Endothelial cell (in vitro differentiated cells): Measurements from ENCODE around the gene SPC24. TPM values are rescaled to one million over a fixed set of nuclear protein-coding genes. Genes with fewer than 3 reads are reported as not detected.

Experiments
- DNase-seq: peaks from one replicate; pipeline ENCODE4 v3.0.0; 2021; ENCODE audit warnings: low spot score
- H3K27ac Mint-ChIP-seq: one replicate; pipeline ENCODE4 v1.8.0; 2021; ENCODE audit warnings: mixed read lengths, inconsistent platforms; ENCODE audit not compliant: unreplicated experiment
- H3K27me3 Mint-ChIP-seq: one replicate; pipeline ENCODE4 v1.8.0; 2021; ENCODE audit warnings: mild to moderate bottlenecking, moderate library complexity, mixed read lengths, inconsistent platforms; ENCODE audit not compliant: unreplicated experiment
- H3K36me3 Mint-ChIP-seq: one replicate; pipeline ENCODE4 v1.8.0; 2021; ENCODE audit warnings: mild to moderate bottlenecking, low read depth, mixed read lengths, inconsistent platforms; ENCODE audit not compliant: unreplicated experiment
- H3K4me1 Mint-ChIP-seq: one replicate; pipeline ENCODE4 v1.8.0; 2021; ENCODE audit warnings: mild to moderate bottlenecking, mixed read lengths, inconsistent platforms; ENCODE audit not compliant: unreplicated experiment
- H3K4me3 Mint-ChIP-seq: one replicate; pipeline ENCODE4 v1.8.0; 2021; ENCODE audit warnings: mild to moderate bottlenecking, mixed read lengths, inconsistent platforms; ENCODE audit not compliant: unreplicated experiment
- H3K9me3 Mint-ChIP-seq: one replicate; pipeline ENCODE4 v1.8.0; 2021; ENCODE audit warnings: mixed read lengths, inconsistent platforms; ENCODE audit not compliant: unreplicated experiment
- total RNA-seq: library from RNA; stranded (reverse); fragmentation: NEBNext Ultra II Directional; extraction: Animal tissue kit (Norgen Biotek cat#: 25700); gene quantifications from one replicate; pipeline ENCODE4 v1.2.1, GENCODE V29; 2021; ENCODE audit not compliant: unreplicated experiment
- TF ChIP-seq, protein P1 (sequence below): fragments of 200-600 bp; sonication (generic); IDR thresholded peaks from one replicate; pipeline ENCODE4 v1.5.0; 2021; ENCODE audit warnings: antibody characterized with exemption; ENCODE audit not compliant: unreplicated experiment

Gene SPC24
- total RNA-seq, 1 donor from 2014 or later: 17.0 TPM

DNA sequence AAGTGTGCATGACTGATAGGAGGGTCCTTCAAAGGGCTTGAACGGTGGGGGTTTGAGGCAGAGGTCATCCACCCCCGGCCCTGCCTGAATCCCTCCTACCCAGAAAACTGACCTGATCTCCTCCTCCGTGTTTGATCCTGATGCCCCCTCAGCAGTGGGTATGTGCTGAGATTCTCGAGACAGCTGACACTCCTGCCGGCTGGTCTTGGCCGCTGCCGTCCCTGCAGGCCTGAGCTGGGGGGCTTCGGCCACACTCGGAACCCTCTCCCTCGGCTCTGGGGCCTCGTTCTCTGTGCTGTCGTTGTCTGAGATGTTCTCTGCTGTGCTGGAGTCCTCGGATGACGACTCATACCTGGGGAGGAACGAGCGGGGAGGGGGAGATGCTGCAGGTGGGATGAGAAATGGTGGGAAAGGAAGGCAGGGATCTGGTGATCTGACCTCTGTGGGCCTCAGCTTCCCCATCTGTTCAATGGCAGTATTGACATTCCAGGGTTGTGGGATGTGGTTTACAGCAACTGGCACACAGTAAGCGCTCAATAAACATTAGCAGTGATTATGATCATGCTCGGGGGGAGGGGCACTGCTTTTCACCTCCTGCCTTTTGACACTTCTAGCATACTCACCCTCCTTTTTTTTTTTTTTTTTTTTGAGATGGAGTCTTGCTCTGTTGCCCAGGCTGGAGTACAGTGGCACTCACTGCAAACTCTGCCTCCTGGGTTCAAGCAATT is 21.0 kb upstream of the SPC24 start:
- peak overlapping the region; percentile 49 for H3K4me3 Mint-ChIP-seq
- no peaks in the 10 kb centered on the region for H3K9me3 Mint-ChIP-seq
- H3K27ac Mint-ChIP-seq: no peak overlapping the region
- no peak for DNase-seq
- peaks cover 11% of the 10 kb centered on the region for H3K4me1 Mint-ChIP-seq
- TF ChIP-seq, protein P1, sequence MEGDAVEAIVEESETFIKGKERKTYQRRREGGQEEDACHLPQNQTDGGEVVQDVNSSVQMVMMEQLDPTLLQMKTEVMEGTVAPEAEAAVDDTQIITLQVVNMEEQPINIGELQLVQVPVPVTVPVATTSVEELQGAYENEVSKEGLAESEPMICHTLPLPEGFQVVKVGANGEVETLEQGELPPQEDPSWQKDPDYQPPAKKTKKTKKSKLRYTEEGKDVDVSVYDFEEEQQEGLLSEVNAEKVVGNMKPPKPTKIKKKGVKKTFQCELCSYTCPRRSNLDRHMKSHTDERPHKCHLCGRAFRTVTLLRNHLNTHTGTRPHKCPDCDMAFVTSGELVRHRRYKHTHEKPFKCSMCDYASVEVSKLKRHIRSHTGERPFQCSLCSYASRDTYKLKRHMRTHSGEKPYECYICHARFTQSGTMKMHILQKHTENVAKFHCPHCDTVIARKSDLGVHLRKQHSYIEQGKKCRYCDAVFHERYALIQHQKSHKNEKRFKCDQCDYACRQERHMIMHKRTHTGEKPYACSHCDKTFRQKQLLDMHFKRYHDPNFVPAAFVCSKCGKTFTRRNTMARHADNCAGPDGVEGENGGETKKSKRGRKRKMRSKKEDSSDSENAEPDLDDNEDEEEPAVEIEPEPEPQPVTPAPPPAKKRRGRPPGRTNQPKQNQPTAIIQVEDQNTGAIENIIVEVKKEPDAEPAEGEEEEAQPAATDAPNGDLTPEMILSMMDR: no peak
- peaks cover 5% of the 10 kb centered on the region for H3K27me3 Mint-ChIP-seq
- peaks cover 41% of the 10 kb centered on the region for H3K36me3 Mint-ChIP-seq

DNA sequence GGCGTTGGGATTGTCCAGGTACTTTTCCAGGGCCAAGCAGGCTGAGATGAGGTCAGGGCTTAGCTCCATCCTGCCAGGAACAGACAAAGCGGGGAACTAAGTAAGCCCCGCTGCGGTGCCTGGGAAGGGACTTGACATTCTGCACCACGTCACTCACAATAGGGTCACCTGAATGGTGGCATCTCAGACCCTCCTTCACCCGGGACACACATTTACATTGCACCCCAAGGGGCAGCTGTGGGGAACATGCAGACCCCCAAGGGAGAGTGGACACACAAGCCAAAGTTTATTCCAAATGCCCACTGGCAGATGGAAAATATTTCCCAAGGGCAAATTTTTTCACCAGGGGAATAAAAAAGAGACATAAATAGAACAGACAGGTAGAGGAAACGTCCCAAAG is 20.3 kb upstream of the SPC24 start:
- H3K36me3 Mint-ChIP-seq: peaks cover 36% of the 10 kb centered on the region
- H3K4me3 Mint-ChIP-seq: peak overlapping the region; percentile 49
- no peaks in the 10 kb centered on the region for H3K9me3 Mint-ChIP-seq
- peak overlapping the region; percentile 26 for H3K27ac Mint-ChIP-seq
- no peak for DNase-seq
- TF ChIP-seq, protein P1: no peak
- peaks cover 5% of the 10 kb centered on the region for H3K27me3 Mint-ChIP-seq
- peaks cover 11% of the 10 kb centered on the region for H3K4me1 Mint-ChIP-seq

DNA sequence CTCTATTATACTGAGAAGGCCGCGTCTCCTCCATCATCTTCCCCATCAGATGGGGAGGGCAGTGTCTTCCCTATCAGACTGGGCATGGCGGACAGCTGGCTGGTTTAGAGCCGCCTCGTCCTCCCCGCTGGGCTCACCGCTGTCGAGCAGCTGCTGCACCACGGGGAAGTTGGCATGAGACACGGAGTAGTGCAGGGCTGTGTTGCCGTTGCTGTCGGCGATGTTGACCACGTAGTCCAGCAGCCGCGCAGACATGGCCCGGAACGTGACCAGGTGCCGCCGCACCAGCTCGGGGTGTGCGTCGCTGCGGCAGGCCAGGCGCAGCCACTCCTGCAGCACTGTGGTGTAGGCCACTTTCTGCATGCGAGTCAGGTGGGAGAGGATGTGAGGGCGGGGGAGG is 18.8 kb upstream of the SPC24 start:
- Mint-ChIP-seq H3K4me1 (no peaks in the 10 kb centered on the region), H3K27ac (no peak overlapping the region), H3K9me3 (no peaks in the 10 kb centered on the region), H3K36me3 (peaks cover 40% of the 10 kb centered on the region), H3K27me3 (peaks cover 7% of the 10 kb centered on the region), H3K4me3 (no peak overlapping the region)
- DNase-seq: no peak
- TF ChIP-seq, protein P1: no peak

DNA sequence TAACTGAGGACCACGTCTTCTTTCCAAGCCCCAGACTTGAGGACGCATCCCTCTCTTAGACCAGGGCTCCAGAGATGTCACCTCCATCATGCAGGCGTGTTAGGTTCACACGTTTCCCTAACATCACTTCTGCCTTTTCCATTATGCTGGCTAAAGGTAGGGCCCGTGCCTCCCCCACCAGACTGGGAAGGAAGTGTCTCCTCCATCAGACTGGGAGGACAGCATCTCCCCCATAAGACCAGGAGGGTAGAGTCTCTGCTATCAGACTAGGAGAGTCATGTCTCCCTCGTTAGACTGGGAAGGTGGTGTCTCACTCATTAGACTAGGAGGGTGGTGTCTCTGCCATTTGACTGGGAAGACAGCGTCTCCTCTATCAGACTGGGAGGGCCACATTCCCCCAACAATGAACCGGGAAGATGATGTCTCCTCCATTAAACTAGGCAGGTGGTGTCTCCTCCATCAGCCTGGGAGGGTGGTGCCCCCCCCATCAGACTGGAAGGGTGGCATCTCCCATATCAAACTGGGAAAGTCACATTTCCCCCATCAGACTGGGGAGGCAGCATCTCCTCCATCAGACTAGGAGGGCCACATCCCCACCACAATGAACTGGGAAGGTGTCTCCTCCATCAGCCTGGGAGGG is 18.1 kb upstream of the SPC24 start:
- H3K9me3 Mint-ChIP-seq: no peaks in the 10 kb centered on the region
- H3K36me3 Mint-ChIP-seq: peaks cover 41% of the 10 kb centered on the region
- TF ChIP-seq, protein P1: no peak
- H3K27ac Mint-ChIP-seq: peak overlapping the region; percentile 48
- no peaks in the 10 kb centered on the region for H3K4me1 Mint-ChIP-seq
- H3K27me3 Mint-ChIP-seq: peaks cover 7% of the 10 kb centered on the region
- DNase-seq: no peak
- H3K4me3 Mint-ChIP-seq: peak overlapping the region; percentile 57

DNA sequence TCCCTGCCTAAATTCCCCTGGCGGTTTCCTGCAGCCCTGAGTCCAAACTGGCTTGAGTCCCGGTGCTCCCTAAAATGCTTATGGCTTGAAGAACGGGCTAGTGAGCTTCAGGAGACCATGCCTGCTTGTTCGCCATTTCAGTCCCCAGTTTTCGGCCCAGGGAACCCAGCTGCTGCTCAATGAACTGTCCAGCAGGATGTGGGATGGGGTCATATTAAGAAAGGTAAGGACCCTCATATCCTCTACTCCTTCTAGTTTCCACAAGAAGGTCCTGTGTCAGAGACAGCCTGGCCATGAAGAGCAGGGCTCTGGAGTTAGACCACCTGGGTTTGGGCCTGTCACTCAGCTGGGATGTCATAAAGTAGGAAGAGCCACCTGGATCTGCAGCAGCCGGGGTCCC is 17.0 kb upstream of the SPC24 start:
- Mint-ChIP-seq H3K9me3 (no peaks in the 10 kb centered on the region), H3K4me3 (no peak overlapping the region), H3K36me3 (peaks cover 47% of the 10 kb centered on the region), H3K27me3 (peaks cover 4% of the 10 kb centered on the region), H3K4me1 (no peaks in the 10 kb centered on the region), H3K27ac (no peak overlapping the region)
- DNase-seq: no peak
- TF ChIP-seq, protein P1: no peak
